HCT116 (cell line): Measurements from ENCODE around the gene MAP3K5. TPM values are rescaled to one million over a fixed set of nuclear protein-coding genes. Genes with fewer than 3 reads are reported as not detected.

Source experiments
- ATAC-seq: fragments of 200-7000 bp; cut with Tn5 transposase; 2 replicates; pipeline ENCODE4 v1.9.1; 2020; ENCODE audit warnings: mild to moderate bottlenecking, moderate library complexity
- BruUV-seq: library from RNA; stranded (reverse); fragments of 400-500 nt; replicated peaks from 2 replicates; lab custom pipeline; 2021; lab: Mats Ljungman, UMichigan
- CTCF ChIA-PET: fragments of 300-600 bp; sonication (Branson Sonifier 250); formaldehyde crosslinking; loops from one replicate; lab custom pipeline; 2021; ENCODE audit warnings: antibody characterized with exemption; lab: Charles Lee
- POLR2A ChIA-PET: fragments of 300-600, 350-600 bp; sonication (Branson Sonifier 250); formaldehyde crosslinking; loops from one replicate; lab custom pipeline; 2021; ENCODE audit warnings: antibody characterized with exemption; lab: Charles Lee
- RAD21 ChIA-PET, 2 experiments: fragments of 300-600 bp; sonication (Branson Sonifier 250); formaldehyde crosslinking; loops; one replicate each; lab custom pipeline; 2023; ENCODE audit warnings: low total read pairs in 2 of 2; ENCODE audit not compliant: uncharacterized antibody in 2 of 2, unreplicated experiment in 2 of 2, low non-redundant PET in 1 of 2; lab: Charles Lee
- DNase-seq: peaks from one replicate; pipeline ENCODE4 v3.0.0-alpha.2; 2010; ENCODE audit warnings: low read depth, low spot score
- H2AFZ ChIP-seq: fragments of 200-600 bp; shearing (Covaris generic), sonication (generic); 2 replicates; pipeline ENCODE4 v1.6.1; 2017; ENCODE audit warnings: low read depth, mixed run types, mixed read lengths, antibody characterized with exemption, low read length; ENCODE audit not compliant: poor library complexity, severe bottlenecking
- H3K27ac ChIP-seq: 2 replicates; pipeline ENCODE4 v1.5.1; 2012; ENCODE audit warnings: low read depth, low read length
- H3K27me3 ChIP-seq: fragments of 200-600 bp; sonication (generic); 2 replicates; pipeline ENCODE4 v1.6.1; 2016; ENCODE audit warnings: mixed run types, low read length, mixed read lengths; ENCODE audit not compliant: insufficient read depth
- H3K36me3 ChIP-seq, 2 experiments: fragments of 200-500 bp in 1 of 2; fragments of 200-600 bp in 1 of 2; sonication (Bioruptor generic) in 1 of 2; sonication (generic) in 1 of 2; 2 replicates each; pipeline versions ENCODE4 v1.5.1 to v1.6.1; 2014 to 2016; ENCODE audit warnings: low read length in 2 of 2, inconsistent platforms in 1 of 2, mixed read lengths in 1 of 2, mixed run types in 1 of 2; ENCODE audit not compliant: insufficient read depth in 2 of 2, control insufficient read depth in 1 of 2
- H3K4me1 ChIP-seq, 2 experiments: fragments of 200-600 bp in 1 of 2; sonication (generic) in 1 of 2; 2 replicates each; pipeline versions ENCODE4 v1.5.1 to v1.6.1; 2012 to 2017; ENCODE audit warnings: low read length in 2 of 2, inconsistent platforms in 1 of 2, mild to moderate bottlenecking in 1 of 2, mixed read lengths in 1 of 2, mixed run types in 1 of 2, moderate library complexity in 1 of 2; ENCODE audit not compliant: insufficient read depth in 2 of 2, control insufficient read depth in 1 of 2
- H3K4me2 ChIP-seq: fragments of 200-600 bp; sonication (generic); 2 replicates; pipeline ENCODE4 v1.6.1; 2017; ENCODE audit warnings: mixed run types, low read length, mixed read lengths
- H3K4me3 ChIP-seq, 2 experiments: fragments of 200-600 bp in 1 of 2; sonication (generic) in 1 of 2; replicated peaks in 1 of 2; 2 replicates each; pipeline ENCODE4 v1.5.1; 2011 to 2016; ENCODE audit warnings: low read length in 2 of 2, control low read depth in 1 of 2, low read depth in 1 of 2, mild to moderate bottlenecking in 1 of 2, mixed read lengths in 1 of 2, mixed run types in 1 of 2
- H3K79me2 ChIP-seq: fragments of 200-600 bp; sonication (generic); 2 replicates; pipeline ENCODE4 v1.6.1; 2017; ENCODE audit warnings: mild to moderate bottlenecking, mixed run types, low read length, moderate library complexity, mixed read lengths; ENCODE audit not compliant: insufficient read depth
- H3K9ac ChIP-seq: fragments of 200-600 bp; sonication (generic); 2 replicates; pipeline ENCODE4 v1.6.1; 2016; ENCODE audit warnings: low read length, mixed read lengths
- H3K9me2 ChIP-seq: fragments of 200-600 bp; sonication (generic), shearing (Covaris generic); 2 replicates; pipeline ENCODE4 v1.6.1; 2017; ENCODE audit warnings: mixed run types, mild to moderate bottlenecking, moderate library complexity; ENCODE audit not compliant: insufficient read depth
- H3K9me3 ChIP-seq, 2 experiments: fragments of 200-500 bp in 1 of 2; fragments of 200-600 bp in 1 of 2; sonication (Bioruptor generic) in 1 of 2; sonication (generic) in 1 of 2; 2 replicates each; pipeline ENCODE4 v1.6.1; 2014 to 2017; ENCODE audit warnings: low read length in 2 of 2, mixed read lengths in 2 of 2, inconsistent platforms in 1 of 2, low read depth in 1 of 2, mild to moderate bottlenecking in 1 of 2, mixed run types in 1 of 2, moderate library complexity in 1 of 2; ENCODE audit not compliant: control insufficient read depth in 1 of 2, insufficient read depth in 1 of 2
- H4K20me1 ChIP-seq: fragments of 200-600 bp; sonication (generic), shearing (Covaris generic); 2 replicates; pipeline ENCODE4 v1.6.1; 2017; ENCODE audit warnings: mixed run types, mild to moderate bottlenecking, moderate library complexity; ENCODE audit not compliant: insufficient read depth
- CEBPB ChIP-seq: IDR thresholded peaks from 2 replicates; pipeline ENCODE4 v1.6.1; 2012; ENCODE audit warnings: low read depth
- EZH2 ChIP-seq: fragments of 200-600 bp; sonication (generic); IDR thresholded peaks from 2 replicates; pipeline ENCODE4 v1.6.1; 2017; ENCODE audit warnings: antibody characterized with exemption, mixed run types
- MAX ChIP-seq: IDR thresholded peaks from 2 replicates; pipeline ENCODE4 v1.6.1; 2012
- POLR2A ChIP-seq: IDR thresholded peaks from 2 replicates; pipeline ENCODE4 v1.7.0; 2011; ENCODE audit warnings: borderline replicate concordance; ENCODE audit not compliant: insufficient read depth, insufficient read length; ENCODE audit errors: extremely low read depth
- RAD21 ChIP-seq: IDR thresholded peaks from 2 replicates; pipeline ENCODE4 v1.6.1; 2012; ENCODE audit warnings: low read depth, mild to moderate bottlenecking
- SRF ChIP-seq: IDR thresholded peaks from 2 replicates; pipeline ENCODE4 v1.6.1; 2012; ENCODE audit warnings: low read depth
- ZFX ChIP-seq: fragments of 450-650 bp; IDR thresholded peaks from 2 replicates; pipeline ENCODE4 v1.6.1; 2017
- intact Hi-C: fragments of 100-400 bp; cut with micrococcal nuclease; formaldehyde crosslinking; loops from 2 replicates; pipeline ENCODE4 v1.10.0; 2022
- total RNA-seq: library from RNA; stranded (reverse); gene quantifications from one replicate; pipeline ENCODE4 v1.2.1, GENCODE V29; 2021; ENCODE audit not compliant: unreplicated experiment

Gene MAP3K5
- total RNA-seq, 1 experiment from 2014 or later: 11.8 TPM

GRCh38 chr6:136811272-136811671, 19.0 kb upstream of the MAP3K5 start:
- ChIA-PET POLR2A (no interaction called here), RAD21 (no interaction called here), CTCF (no interaction called here)
- DNase-seq: no peak
- Histone ChIP-seq H2AFZ (no peak overlapping the region), H3K36me3 (no peaks in the 10 kb centered on the region), H3K27me3 (no peaks in the 10 kb centered on the region), H3K4me3 (no peak overlapping the region), H3K9ac (no peak overlapping the region), H3K27ac (no peak overlapping the region), H3K79me2 (no peaks in the 10 kb centered on the region)
- intact Hi-C loops: no loop called here
- no peak for ATAC-seq
- BruUV-seq: no TSS peak
- TF ChIP-seq EZH2: no peak
- TF ChIP-seq, all 23 proteins: peak for 0
- H3K9me3 ChIP-seq: no peaks in the 10 kb centered on the region
- no peaks in the 10 kb centered on the region for H4K20me1 ChIP-seq
- no peaks in the 10 kb centered on the region for H3K9me2 ChIP-seq
- H3K4me2 ChIP-seq: no peak overlapping the region
- no peaks in the 10 kb centered on the region for H3K4me1 ChIP-seq

- intact Hi-C loops: no loop called here
- no peak overlapping the region for H3K4me3 ChIP-seq
- H3K4me2 ChIP-seq: no peak overlapping the region
- ChIA-PET POLR2A (no interaction called here), RAD21 (no interaction called here), CTCF (no interaction called here)
- no peak for ATAC-seq
- H3K4me1 ChIP-seq: no peaks in the 10 kb centered on the region
- H3K27me3 ChIP-seq: no peaks in the 10 kb centered on the region
- no peak for DNase-seq
- TF ChIP-seq POLR2A (no peak), CEBPB (no peak), RAD21 (no peak), SRF (no peak), ZFX (no peak), MAX (no peak)
- H4K20me1 ChIP-seq: no peaks in the 10 kb centered on the region
- no TSS peak for BruUV-seq
- H3K27ac ChIP-seq: no peak overlapping the region
- H2AFZ ChIP-seq: peak overlapping the region; percentile 54
- H3K9ac ChIP-seq: no peak overlapping the region
- H3K79me2 ChIP-seq: no peaks in the 10 kb centered on the region
- no peaks in the 10 kb centered on the region for H3K36me3 ChIP-seq
- no peaks in the 10 kb centered on the region for H3K9me3 ChIP-seq
- no peaks in the 10 kb centered on the region for H3K9me2 ChIP-seq
These were observed 17.0 kb upstream of the MAP3K5 start for GRCh38 chr6:136809091-136809860.
